ENCODE measurements around the gene FCHSD2.
A peak's percentile ranks its signal among the peaks of the same experiment; 100 is the strongest.
"Not testable (repeated sequence)": the region's sequence is repeated elsewhere in the genome, so short reads cannot be mapped to it uniquely, and the experiment has no call there.

The FCHSD2 gene

DNA sequence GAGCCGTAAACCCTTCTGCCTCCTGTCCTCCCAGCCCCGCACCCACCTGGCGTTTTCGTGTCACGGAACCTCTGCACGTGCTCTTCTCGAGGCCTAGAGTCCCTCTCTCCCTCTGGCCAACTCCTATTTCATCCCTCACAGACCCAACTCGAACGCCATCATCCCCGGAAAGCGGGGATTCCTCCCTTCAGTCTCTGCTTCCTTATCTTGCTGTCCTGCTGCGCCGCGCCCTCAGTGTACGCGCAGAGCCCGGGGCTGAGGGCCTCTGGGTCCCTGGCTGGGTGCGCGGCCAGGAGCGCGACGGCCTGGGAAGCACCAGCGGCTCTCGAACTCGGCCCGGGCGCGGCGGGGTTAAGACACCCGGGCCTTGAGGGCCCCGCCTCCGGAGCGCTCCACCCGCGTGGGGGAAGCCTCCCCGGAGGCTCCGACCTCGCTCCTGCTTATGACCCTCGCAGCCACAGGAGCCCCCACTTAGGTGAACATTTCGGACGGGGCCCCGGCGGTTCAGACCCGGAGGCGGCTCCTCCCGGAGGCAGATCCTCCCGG is 328.3 kb downstream of the FCHSD2 start:
- no peak for DNase-seq

DNA sequence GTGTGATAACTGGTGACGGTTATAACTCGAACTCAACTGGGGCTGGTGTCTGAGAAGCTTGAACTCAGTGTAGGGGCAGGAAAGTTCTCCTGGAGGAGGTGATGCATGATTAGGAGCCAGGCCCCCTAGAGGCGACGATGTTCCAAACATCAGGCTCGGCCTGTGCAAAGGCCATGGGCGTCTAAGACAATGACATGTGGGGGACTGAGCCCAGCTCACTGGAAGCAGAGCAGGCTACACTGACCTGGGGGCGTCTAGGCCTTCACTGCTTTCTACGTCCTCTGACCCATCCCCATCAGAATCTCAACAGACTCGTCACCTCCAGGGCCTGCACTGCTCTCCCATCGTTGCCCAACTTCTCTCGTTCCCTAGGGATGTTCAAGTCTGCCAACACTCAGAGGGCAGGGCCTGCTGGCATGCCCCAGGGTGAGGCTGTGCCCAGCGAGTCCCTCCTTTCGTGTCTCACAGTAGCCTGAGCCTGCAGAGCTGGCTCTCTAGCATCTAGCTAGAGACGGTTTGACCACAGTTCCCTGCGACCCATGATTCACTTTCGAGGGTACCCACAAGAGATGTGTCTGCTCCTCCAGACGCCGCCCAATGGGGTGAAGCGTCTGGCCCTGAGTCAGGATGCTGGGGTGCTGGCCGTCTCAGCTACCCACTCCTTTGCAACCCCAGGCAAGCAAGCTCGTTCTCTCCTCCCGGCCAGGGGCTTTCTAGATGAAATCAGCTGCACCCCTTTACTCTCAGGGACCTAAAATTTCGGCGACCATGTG is 329.0 kb downstream of the FCHSD2 start:
- no peak for DNase-seq

DNA sequence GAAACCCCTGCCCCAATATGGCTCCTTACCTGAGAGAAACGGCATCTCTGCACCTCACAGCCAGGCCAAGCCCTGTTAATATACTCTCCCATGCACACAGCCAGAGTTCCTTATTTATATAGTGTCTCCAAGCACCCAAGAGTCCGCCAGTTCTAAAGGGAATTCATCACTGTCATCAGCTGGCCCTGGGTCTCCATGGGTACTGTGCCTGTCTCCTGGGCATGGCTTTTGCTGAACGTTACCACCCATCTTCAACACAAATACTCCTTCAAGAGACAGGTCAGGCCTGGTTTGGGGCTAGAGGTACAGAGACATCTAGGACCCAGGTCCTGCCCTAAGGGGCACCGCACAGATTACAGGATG is 329.5 kb downstream of the FCHSD2 start:
- DNase-seq: peak; percentile 39

DNA sequence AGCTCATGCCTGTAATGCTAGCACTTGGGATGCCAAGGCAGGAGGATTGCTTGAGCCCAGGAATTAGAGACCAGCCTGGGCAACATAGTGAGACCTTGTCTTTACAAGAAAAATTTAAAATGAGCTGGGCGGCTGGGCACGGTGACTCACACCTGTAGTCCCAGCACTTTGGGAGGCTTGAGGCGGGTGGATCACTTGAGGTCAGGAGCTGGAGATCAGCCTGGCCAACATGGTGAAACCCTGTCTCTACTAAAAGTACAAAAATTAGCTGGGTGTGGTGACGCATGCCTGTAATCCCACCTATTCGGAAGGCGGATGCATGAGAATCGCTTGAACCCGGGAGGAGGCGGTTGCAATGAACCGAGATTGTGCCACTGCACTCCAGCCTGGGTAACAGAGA is 330.4 kb downstream of the FCHSD2 start:
- not testable (repeated sequence) for DNase-seq

DNA sequence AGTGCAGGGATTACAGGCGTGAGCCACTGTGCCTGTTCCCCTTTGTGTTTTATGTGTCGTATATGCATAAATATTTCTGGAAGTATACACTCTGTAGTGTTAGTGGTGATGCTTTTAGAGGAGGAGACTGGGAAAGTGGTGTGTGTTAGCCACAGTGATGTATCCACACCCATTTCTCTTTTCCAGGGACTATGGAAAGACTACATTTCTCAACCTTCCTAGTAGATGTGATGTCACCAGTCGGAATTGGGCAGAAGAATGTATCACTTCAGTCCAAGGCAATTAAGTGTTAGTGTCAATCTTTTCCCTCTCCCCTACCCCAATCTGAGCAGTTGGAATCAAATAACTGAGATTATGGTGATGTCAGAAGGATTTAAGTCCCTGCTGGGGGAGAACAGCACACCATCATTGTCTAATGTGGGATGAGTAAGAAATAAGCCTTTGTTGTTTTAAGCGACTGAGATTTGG is 333.8 kb downstream of the FCHSD2 start:
- no peak for DNase-seq

DNA sequence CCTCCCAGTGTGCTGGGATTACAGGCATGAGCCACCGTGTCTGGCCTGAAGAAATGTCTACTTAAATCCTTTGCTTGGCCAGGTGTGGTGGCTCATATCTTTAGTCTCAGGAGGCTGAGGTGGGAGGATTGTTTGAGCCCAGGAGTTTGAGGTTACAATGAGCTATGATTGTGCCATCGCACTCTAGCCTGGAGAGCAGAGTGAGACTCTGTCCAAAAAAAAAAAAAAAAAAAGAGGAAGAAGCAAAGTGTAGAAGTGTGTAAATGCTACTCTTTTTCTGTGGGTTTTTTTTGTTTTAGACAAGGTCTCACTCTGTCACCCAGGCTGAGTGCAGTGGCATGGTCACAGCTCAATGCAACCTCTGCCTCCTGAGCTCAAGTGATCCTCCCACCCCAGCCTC is 334.3 kb downstream of the FCHSD2 start:
- no peak for DNase-seq

DNA sequence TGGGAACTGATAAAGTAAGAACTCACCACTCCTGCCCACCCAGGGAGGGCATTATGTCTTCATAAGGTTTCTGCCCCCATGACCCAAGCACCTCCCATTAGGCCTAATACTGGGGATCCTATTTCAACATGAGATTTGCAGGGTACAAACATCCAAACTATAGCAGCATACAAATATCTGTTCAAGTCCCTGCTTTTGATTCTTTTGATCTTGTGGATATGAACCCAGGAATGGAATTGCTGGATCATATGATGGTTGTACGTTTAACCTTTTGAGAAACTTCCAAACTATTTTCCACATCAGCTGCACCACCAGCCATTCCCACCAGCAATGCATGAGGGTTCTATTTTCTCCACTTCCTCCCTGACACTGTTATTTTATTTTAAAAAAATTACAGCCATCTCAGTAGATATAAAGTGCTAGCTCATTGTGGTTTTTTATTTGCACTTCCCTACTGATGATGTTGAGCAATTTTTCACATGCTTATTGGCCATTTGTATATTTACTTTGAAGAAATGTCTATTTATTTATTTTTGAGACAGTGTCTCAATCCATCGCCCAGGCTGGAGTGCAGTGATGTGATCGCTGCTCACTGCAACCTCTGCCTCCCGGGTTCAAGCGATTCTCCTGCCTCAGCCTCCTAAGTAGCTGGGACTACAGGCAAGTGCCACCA is 335.0 kb downstream of the FCHSD2 start:
- DNase-seq: no peak

DNA sequence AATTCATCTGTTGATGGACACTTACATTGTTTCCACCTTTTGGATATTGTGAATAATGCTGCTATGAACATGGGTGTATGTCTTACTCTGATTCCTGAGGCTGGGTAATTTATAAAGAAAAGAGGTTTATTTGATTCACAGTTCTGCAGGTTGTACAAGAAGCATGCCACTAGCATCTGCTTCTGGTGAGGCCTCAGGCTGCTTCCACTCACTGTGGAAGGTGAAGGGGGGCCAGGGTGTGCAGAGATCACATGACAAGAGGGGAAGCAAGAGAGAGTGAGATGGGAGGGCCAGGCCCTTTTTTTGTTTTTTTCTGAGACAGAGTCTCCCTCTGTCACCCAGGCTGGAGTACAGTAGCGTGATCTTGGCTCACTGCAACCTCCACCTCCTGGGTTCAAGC is 335.7 kb downstream of the FCHSD2 start:
- DNase-seq: not testable (repeated sequence)

DNA sequence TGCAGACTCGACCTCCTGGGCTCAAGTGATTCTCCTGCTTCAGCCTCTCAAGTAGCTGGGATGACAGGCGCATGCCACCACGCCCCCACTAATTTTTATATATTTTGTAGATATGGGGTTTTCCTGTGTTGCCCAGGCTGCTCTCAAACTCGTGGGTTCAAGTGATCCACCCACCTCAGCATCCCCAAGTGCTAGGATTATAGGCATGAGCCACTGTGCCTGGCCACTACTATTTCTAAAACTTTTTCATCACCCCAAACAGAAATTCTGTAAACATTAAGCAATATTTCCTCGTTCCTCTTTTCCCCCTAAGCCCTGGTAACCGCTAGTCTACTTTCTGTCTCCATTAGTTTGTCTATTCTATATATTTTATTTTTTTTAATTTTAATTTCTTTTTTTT is 336.9 kb downstream of the FCHSD2 start:
- DNase-seq: no peak

DNA sequence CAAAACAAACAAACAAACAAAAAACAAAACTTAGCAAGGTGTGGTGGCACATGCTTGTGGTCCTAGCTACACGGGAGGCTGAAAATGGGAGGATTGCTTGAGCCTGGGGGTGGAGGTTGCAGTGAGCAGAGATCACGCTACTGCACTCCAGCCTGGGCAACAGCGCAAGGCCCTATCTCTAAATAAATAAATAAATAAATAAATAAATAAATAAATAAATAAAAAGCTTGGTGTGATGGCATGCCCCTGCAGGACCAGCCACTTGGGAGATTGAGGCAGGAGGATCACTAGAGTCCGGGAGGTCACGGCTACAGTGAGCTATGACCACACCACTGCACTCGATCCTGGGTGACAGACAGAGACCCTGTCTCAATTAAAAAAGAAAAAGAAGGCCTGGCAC is 339.3 kb downstream of the FCHSD2 start:
- no peak for DNase-seq

DNA sequence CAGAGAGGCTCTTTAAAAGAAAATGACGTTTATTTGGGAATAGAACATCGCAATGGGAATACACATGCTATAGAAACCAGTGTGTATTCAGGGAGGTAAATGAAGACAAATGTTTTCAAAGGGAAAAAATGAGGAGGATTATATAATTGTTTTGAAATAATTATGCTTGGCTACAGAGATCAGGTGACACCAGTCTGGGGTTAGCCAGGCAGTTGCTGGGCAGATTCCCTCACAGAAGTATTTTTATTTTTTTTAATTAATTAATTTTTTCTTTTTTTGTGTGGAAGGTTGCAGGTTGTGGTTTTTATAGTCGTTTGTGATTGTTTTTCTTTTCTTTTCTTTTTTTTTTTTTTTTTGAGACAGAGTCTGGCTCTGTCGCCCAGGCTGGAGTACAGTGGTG is 342.7 kb downstream of the FCHSD2 start:
- DNase-seq: no peak

DNA sequence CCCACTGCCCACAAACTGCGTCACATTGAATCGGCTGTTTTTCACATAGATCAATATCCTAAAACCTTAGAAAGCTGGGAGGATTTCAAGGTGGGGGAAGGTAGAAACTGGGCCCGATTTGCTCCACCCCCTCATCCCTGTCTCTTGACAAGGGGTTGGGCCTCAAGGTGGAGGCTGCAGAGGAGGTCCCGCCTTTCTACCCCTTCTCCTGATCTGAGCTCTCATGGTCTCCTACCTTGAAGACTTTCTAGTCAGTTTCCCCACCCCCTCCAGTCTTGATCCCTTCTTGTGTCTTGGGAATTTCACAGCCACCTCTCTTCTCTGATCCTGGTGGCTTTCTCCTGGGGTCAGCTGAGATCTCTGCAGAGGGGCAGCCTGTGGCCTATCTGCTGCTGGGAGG is 343.8 kb downstream of the FCHSD2 start:
- DNase-seq: no peak

DNA sequence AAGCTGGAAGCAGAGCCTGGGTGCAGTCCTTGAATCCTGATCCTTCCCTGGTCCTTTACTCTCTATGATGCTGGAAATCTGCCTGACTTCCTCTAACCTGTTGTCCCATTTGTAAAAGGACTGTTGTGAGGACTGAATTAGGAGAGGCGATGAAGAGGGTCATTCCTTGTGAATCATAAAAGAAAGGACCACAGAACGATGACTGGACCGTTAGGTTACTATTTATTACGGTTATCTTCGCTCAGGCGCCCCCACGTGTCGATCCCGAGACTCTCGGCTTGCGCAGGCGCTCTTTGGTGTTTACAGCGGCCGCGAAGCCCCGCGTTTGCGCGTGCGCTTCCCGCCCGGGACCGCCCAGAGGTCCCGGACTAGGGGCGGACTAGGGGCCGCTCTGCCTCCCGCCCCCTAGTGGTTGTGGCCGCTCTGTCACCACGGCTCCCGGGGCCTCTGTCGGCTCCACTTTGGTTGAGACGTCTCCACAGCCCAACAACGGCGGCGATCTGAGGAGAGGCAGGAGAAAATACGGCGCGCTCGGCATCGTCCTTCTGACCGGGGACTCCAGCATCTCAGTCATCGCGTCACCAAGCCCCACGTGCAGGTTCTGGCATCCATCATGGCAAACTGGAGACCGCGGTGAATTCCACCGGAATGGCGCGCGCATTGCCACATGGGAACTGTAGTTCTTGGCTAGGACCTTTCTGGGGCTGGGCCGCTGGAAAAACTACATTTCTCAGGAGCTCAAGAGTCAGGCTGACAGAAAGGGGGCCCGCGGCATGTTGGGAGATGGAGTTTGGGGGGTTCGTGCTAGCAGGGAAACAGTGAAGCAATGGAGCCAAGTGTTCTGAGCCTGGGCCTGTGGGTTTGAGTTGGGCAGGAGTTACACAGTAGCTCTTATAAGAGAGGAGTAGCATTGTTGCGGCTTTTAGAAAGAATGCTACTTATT is 348.4 kb downstream of the FCHSD2 start, which contains the start of gene STARD10:
Gene STARD10, minus strand, starts transcription at position 623 of the 943 bp plus-strand sequence. CDS start 12,866 bp downstream, outside the sequence.
- peak; percentile 65 for DNase-seq

DNA sequence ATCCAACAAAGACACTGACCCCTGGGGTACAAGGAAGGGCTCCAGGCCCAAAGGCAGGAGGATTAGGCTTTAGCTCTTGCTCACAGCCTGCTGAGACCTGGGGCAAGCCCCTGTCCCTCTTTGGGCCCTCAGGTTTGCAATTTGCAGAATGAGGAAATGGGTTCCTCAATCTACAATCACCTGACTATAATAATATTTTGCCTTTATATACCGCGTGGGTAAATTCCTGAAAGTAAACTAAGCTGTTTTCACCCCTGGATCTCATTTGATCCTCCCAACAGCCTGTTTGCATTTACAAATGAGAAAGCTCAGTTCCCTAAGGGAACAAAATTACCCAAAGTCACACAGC is 349.1 kb downstream of the FCHSD2 start:
- DNase-seq: no peak

DNA sequence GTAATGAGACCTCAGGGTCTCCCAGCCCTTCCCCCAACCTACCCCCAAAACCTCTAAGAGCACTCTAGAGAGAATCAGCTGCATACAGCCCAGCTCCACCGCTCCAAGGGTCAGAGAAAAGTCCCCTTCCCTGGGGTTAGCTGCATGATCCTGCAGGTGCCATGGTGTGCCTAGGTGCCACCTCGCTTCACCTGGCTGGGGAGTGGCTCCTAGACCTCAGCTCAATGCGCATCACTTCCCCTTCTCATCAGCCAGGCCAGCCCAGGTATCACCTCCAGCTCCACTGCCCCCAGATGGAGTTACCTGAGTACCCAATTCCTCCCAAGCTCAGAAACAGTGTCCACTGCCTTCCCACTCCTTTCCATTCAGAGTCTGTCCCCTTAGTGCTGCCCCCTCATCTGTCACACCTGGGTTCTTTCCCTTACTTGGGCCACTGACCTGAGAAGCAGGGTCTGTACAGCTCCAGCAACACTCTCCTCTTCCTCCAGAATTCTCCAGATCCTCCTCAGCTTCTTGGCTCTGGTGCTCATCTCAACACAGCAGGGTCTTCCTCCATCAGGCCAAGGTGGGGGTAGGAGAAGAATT is 349.6 kb downstream of the FCHSD2 start:
- no peak for DNase-seq

DNA sequence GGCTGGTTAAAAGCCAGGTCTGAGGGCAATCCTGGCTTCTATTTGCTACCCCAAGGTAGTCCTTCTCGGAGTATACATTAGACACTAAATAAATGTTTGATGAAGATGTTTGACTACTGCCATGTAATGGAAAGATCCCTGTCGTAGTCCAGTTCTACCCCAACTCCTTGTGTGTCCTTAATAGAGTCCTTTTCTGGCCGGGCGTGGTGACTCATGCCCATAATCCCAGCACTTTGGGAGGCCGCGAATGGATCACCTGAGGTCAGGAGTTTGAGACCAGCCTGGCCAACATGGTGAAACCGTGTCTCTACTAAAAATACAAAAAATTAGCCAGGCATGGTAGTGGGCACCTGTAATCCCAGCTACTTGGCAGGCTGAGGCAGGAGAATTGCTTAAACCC is 350.9 kb downstream of the FCHSD2 start:
- not testable (repeated sequence) for DNase-seq

DNA sequence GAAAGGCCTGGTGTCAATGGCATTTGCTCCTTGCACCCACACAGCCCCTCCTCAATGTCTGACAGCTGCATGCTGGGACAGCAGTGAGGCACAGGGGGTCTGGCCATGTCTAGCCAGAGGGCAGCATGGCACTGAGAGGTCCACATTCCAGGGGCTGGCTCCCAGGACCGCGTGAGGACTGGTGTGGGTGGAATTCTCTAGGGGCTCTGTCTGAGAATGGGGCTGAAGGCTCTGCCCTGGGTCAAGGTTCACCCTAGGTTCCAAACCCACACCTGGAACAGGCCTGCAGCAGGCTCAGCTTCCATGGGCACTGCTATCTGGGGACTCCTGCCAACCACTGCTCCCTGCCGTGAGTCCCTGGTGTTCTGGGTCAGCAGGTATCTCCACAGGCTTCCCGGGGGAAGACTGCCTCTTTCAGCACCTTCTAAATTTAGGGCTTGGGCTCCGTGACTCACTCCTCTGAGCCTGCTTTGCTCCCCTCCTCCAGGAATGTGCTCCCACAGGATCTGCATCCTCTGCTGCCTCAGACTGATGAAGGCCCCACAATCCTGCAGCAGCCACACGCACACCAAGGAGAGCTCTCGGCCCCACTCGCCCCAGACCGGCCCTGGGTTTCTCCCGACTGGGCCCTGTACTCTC is 352.5 kb downstream of the FCHSD2 start:
- no peak for DNase-seq

DNA sequence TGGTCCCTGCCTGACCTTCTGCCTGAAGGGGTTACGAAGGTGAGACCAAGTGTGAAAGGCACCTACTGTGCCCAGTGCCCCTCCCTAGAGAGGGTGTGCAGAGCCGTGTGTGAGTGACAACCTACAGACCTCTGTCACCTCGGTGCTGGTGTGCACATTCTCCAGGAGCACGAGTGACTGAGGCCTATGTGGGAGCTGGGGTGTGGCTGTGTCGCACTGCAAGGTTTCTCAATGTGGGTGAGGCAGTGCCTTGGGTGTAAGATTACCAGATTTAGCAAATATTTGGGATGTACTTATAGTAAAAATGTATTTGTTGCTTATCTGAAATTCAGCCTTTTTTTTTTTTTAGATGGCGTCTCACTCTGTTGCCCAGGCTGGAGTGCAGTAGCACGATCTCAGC is 353.9 kb downstream of the FCHSD2 start:
- DNase-seq: no peak

DNA sequence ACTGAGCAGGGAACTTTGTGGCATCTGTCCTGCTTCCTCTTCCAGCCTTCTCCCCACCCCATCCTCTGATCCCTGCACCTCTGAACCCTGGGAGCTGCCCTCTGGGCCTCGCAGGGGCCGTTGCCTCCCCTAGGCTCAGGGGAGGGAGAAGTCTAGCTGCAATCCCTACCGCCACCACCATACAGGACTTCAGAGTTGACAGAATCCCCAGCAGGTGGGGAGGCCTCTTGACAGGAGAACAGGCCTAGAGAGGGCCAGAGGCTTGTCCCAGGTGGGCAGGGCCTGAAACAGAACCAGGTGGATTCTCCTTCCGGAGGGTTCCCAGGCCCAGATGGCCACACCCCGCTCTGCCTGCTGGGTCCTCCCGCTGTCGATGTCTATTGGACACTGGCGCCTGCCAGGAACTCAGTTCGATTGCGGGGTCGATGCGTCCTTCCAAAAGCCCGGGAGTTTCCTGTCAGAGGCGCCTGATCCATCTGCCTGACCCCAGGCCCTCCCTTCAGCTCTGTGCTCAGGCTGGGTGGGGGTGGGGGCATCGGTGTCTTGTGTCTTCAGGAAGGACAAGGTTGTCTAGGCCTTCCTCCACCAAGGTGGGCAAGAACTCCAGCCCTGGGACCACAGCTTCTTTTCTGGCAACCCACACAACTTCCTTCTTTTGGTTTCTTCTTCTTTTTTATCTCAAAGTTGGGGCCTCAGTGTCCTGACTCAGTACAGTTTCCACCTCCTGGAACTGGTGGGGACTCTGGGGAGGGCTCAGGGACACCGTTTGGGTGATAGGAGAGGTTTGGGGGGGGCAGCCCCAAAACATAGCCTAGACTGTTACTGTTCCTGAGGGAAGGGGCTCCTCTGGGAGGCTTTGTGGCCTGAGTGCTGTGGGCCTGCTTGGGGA is 354.7 kb downstream of the FCHSD2 start:
- no peak for DNase-seq
